CD4-positive, alpha-beta T cell treated with Interleukin-15 for 4 hours (primary cell): ENCODE results near the gene RIOX2.

Experiments used
- DNase-seq: peaks from one replicate; pipeline ENCODE4 v3.0.0-alpha.2; 2020; ENCODE audit warnings: low spot score

Gene RIOX2

DNA sequence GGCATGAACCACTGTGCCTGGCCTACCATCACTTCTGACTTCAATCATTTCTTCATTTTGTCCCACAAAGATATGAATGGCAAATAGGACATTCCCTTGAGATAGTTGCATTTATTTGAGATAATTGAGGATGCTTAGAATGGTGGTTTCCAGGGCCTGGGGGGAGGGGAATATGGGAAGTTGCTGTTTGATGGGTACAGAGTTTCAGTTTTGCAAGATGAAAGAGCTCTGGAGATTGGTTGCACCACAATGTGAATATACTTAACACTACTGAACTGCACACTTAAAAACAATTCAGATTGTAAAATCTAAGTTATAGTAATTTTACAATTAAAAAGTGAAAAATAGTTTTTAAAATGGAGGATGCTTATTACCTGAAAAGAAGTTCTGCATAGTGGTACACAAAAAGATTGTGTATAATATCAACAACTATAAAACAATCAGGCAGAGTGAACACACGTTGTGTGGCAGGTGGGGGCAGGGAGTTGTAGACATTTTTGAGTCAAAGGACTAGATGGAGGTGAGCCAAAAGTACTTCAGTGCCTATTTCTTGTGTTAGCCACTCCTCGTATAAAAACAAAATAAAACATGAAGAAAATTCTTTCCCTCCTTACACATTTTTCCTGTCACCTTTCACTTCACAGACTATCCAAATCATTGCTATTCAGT lies 18.5 kb upstream of the RIOX2 start:
- DNase-seq: no peak

DNA sequence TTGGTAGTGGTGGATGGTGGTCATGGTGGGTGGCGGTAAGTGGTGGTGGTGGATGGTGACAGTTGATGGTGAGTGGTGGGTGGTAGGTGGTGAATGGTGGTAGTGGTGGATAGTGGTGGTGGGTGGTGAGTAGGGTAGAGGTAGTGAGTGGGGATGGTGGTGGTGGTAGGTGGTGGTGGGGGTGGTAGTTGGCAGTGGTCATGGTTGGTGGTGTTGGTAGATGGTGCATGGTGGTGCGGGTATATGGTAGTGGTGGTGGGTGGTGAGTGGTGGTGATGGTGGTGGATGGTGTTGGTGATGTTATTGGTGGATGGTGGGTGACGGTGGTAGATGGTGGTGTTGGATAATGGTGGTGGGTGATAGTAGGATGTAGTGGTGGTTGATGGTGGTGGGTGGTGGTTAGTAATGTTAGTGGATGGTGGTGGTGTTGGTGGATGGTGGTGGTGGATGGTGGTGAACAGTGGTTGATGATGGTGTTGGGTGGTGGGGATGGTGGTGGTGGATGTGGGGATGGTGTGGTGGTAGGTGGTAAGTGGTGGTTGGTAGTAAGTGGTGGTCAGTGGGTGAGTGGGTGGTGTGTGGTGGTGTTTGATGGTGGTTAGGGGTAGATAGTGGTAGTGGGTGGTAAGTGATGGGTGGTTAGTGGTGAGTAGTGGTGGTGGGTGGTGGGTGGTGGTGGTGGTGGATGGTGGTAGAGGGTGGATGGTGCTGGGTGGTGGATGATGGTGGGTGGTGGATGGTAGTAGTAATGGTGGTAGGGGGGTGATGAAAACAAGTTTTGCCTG lies 16.7 kb upstream of the RIOX2 start:
- no peak for DNase-seq

DNA sequence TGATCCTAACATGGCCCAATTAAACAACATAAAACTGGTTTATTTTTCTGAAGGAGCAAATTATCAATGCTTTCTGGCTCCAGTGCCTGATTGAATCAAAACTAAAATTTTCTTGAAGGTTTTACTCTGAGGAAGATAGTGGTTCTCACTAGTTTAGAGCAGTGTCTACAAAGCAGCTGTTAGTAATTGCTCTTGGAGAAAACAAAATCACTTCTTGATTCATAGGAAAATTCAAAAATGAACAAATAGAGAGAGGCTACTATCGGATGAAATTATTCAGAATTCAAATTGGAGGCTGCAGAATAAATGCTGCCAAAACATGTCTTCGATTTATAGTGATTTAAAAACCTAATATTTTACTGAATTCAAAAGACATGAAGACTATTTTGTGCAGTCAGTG lies 15.1 kb upstream of the RIOX2 start:
- DNase-seq: no peak

DNA sequence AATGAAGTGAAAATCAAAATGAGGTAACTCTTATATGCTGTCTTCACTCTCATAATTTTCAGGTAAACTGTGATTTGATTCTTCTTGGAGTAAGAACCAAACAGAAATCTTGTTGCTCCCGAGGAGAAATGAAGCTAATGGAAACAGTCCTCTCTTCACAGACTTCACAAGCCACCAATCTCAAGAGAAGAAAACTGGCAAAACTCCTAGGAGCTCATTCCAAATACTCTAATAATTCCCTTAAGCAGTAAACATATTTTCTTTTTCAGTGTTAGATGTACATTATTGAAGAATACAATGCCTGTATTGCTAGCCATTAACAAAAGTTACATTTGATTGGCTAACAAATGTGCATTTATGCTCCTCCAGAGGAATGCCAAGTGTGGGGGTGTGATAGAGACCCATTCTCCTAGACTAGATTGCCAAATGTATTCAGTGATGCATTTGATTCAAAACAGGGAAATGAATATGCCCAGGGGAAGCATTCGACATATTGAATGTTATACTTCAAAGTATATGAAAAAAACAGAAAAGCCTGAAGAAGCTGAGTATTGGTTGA lies 11.8 kb upstream of the RIOX2 start:
- no peak for DNase-seq

DNA sequence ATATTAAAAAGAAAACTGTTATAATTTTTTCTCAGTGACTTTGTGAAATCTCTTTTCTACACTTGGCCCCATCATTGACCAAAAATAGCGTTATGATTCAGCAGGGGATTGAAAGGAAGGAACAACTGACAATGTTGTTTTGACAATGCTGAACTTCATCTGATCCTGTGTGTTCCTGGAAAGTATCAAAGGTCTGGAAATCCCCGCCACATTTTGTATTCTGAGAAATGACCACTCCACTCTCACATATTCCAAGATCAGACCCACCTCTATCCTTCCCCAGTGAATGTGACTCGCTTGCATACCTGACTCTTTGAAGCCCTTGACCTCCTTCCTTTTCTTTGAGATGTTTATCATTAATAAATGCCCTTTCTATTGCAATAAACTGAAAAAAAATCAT lies 9.7 kb upstream of the RIOX2 start:
- no peak for DNase-seq

DNA sequence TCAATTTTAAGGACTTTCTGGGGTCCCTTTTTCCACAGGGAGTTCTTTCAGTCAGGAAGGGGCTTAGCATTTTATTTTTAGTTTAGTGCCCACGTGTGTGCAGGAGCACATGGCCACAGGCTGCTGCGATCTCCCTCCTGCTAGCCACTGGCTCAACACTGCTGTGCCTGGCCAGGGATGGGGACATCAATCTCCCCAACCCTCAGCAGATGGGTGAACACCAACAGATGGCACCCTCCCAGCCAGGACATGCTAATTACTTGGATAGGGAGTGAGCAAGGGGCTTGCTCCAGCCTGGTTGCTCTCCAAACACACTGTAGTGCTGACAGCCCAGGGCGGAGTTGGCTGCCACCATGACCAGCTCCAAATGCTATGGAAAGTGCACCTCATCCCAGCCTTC lies 7.4 kb upstream of the RIOX2 start:
- DNase-seq: no peak

DNA sequence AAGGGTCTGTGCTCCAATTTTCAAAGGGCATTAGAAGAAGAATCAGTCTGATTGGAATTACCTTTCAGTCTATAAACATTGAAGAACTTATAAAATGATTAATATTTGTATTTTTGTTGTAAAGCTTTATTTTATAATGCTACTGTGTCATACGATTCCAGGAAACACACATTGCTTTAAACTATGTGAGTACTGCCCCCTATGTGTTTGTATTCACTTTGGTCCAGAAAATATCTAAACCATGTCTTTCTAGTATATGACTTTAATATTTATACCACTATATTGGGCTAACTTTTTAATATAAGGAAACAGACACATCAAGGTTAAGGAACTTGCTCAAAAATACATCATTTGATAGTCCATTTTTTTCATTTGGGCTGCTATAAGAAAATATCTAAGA lies 3.2 kb upstream of the RIOX2 start:
- no peak for DNase-seq

DNA sequence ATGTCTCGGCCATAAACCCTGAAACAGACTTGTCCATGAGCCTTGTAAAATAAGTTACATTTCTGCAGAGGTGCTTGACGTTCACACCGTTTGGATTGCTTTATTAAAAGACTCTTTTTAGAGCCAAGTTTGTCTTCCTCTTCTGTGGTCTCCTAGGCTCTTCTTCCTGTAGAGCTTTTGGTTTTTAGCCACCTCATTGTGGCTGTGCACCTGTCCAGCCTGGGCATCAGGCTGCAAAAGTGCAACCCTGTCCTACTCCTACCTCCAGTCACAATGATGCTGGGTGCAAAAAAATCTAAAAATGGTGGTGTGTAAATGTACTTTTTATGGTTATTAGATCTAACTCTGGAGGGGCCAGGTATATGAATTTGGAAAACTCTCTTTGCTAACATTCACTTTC lies 2.8 kb upstream of the RIOX2 start:
- no peak for DNase-seq

DNA sequence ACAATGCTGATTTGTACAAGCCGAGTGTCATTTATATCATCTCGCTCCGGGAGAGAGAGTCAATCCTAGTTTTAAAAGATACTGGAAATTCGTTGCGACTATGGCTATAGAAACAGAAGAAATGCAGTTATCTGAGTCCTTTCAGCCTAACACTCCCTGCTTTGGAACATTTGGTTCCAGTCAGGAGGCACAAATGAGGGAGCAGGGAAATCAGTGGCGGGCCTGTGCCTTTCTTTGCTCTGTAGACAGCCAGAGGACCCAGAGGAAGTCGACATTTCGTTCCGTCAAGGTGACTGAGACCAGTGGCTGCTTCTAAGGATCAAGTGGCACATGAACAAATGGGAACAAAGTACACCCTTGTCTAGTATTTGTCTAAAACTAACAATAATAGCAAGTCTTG lies 745 bp upstream of the RIOX2 start:
- DNase-seq: no peak

DNA sequence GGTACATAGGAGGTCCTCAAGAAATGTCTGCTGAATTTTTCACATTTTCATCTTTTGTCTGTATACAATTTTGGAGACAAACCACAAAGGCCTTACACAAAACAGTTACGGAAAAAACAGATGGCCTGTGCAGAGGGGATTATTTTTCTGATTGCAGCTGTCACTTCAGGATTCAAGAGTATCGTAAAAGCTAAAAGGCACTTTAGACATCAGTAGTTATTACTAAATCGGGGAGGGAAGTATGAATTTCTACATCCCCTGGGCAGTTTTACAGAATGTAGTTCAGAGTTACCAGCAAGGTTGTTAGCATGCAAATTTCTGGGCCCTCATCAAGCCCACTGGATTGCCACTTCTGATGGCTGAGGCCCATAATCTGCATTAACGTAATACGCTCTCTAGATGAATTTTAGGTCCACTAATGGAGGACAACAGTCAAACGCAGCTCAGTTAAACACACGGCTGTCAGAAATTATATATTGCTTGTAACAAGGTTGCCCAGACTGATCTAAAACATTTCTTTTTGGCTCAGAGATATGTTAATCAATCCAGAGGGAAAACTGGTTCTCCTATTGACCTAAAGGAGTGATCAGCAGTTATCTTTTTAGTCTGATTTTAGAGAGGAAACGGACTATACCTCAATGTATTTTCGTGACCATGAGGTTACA lies 1.1 kb downstream of the RIOX2 start:
- no peak for DNase-seq

DNA sequence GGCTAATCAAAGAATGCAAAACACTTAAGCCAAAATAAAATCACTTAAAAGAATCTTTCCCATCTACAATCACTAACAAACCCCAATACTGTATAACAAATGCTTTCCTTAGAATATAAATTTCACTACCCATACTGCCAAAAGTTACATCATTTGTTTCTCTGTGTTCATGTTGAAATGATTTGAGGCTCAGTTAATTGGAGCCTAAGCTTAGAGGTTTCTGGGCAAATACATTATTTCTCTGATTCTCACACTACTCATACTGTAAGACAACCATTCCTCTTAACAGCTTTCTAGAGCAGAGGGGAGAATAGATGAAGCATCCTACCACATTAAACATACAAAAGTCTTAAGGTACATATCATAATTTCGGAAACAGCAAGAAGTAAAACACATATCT lies 2.1 kb downstream of the RIOX2 start:
- DNase-seq: no peak

DNA sequence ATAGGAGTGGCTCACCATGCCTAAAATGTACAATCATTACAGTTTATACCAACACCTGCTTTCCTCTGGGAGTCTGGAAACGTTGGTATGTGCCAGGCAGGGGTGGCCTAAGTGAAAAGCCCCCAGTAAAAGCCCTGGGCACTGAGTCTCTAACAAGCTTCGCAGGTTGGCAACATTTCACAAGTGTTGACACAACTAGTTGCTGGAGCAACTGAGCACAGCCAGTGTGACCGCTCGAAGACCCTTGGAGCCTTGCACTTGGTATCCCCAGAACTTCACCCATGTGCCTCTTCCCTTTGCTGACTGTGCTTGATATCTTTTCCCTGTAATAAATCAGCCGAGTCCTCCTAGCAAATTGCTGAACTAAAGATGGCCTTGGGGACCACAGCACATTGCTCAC lies 2.7 kb downstream of the RIOX2 start:
- no peak for DNase-seq

DNA sequence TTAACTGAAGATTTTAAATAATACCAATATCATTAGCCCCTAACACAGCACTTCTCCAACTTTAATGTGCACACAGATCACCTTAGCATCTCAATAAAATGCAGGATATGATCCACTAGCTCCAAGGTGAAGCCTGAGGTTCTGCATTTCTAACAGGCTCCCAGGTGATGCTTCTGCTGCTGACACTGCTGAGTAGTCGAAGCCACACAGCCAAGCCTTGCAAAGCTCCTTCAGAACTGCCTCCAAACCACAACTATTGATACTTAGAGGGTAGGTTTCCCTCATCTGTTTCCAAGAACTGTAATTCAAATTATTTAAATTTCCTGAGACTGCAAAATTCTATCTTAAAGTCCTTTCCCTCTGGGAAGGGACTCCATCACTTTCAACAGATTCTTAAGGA lies 3.9 kb downstream of the RIOX2 start:
- DNase-seq: no peak

DNA sequence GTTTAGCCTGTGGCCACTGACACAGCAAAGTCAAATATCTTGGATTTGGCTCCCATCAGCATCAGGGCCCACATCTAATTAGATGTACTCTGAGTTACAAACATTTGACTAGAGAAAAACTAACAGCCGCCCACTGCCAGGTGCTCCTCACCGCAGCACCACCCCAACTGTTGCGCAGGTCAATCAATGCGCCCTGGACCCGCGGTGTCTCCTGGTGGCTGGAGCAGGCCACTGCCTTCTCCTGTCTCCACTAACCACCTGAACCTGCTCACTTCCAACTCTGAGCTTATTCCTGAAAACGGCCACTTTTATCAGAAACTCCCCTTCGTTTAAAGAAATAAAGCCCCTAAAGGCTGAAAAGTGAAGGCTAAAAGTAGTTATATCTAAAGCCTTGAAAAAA lies 4.3 kb downstream of the RIOX2 start:
- DNase-seq: no peak

DNA sequence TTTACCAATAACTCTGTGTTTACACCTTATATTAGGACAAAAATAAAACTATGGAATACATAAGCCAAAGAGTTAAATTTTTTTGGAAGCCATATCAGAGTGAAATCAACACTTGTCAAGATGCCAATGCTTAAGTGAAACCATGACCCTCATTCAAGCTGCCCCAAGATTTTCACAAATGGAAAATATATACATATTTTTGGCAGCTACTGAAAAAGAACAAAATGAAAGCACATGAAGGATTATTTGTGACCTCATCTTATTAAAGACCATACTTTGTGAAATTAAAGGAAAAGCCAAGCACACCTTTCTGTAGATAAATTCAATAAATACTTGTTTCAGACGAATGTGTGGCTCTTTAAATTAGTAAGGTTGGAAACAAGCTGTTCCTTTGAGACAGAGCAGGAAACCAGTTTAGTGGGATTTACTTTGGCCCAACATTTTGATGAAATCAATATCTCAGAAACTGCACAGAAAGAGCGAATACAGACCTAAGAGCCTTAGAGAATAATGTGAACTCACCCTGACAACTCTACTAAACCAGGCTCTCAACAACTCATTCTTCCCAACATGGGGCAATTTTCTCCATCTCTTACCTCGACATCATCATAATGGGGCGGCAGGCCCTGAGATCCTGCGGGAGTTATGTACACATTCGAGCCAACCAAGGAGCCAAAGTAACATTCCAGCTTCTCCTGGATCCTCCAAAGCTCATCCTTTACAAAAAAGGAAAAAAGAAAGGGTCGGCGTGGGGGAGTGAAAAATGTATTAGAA lies 11.1 kb downstream of the RIOX2 start:
- DNase-seq: no peak

DNA sequence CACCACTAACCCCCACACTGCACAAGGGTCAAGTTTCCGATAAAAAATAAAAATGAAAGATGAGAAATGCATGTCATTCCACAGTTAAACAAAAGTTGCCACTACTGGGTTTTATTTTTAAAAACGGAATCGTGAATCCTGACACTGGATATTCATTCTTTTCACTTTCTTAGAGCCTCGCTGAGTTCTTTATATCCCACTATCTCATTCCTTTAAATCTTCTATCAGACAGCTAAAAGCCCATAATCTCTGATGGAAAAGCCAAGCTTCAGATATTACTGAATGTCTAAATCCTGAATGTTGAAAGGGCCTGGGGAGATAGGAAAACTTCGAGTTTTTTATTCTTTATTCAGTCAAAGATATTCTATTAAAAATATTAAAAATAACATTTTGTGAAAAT lies 11.7 kb downstream of the RIOX2 start:
- DNase-seq: no peak

DNA sequence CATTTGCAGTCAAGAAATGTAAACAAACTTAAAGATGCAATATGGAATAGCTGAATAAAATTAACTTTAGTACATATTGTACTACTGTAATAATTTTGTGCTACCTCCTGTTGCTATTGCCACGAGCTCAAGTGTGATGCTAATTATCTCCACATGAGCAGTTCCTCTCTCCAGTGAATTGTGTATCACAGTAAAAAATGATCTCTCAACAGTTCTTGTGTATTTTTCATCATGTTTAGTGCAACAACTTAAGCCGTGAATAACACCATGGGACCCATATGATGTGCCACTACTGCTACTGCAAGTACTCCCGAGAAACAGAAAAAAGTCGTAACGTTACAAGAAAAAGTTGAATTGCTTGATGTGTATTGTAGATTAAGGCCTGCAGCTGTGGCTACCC lies 12.4 kb downstream of the RIOX2 start:
- no peak for DNase-seq

DNA sequence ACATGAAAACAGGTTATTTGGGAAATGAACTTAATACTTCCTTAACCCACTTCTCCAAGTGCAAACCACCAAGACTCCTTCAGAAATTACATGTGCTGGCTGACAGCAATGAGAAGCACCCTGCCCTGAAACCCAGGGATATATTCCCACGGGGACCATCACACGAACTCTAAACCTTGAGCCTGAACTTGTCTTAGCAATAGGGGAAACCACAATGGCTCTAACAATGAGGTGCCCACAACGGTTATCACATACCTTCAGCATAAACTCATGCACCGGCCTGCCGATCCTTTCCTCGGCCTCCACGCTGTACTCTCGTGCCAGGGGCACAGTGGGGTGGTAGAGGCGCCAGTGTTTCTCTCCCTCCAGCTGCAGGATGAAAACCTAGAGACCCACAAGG lies 13.4 kb downstream of the RIOX2 start:
- DNase-seq: no peak

DNA sequence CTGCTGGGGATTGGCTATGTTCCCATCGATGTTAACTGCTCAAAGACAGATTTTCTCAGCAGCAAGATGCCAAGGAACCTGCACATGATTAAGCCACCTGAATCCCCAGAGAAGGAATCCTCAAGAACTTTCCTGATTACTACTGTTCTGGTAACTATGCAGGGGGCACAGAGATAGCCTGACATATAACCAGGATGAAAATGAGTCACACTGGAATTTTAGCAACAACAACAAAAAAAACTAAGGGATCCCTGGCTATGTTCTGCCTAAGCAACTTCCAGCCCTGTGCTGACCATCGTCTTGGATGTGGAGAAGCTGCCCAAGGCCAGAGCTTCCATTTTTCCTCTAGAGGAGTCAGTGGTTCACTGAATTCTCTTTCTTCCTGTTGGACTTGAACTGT lies 13.8 kb downstream of the RIOX2 start:
- DNase-seq: no peak

DNA sequence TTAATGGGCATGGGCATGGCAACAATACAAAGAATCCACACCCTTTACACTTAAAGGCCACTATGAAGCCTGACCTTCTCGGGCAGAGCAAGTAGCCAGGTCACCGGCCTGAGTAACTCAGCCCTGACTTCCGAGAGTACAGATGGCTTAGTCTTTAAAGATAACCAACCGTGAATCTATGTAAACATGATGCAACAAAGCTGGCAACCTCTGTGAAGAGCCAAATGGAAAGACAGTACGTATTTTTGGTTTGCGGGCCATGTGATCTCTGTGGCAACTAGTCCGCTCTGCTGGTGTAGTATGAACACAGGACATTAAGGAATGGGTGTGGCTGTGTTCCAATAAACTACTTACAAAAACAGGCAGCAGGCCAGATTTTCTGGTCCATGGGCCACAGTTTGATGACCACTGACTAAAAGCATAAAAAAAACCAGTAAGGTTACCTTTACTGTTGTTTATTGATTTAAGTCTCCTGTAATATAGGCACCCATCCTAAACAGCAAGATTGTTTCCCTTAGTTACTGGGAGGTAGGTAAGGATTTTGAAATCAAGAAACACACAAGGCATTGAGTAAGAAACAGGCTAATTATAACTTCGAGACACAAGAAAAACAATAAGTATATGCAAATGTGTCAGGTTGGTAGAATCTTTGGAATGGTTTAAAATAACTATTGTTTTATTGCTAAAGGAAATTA lies 14.5 kb downstream of the RIOX2 start:
- DNase-seq: no peak

DNA sequence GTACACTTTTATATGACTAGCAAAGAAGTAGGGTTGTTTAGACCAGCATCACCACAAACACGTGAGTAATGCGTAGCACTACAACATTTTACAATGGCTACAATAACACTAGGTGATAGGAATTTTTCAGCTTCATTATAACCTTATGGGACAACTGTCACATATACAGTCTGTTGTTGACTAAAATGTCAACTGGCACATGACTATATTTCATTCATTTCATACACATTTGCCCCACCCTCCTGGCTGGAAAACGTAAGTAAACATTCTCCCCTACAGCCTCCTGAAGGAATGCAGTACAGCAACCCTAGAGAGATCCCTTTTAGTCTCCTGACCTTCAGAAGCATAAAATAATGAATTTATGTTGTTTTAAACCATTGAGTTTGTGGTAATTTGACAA lies 16.2 kb downstream of the RIOX2 start:
- DNase-seq: no peak
